ENCODE results near the gene MKRN2OS. TPM values are rescaled to one million over a fixed set of nuclear protein-coding genes. Genes with fewer than 3 reads are reported as not detected.

Gene MKRN2OS
- total and polyA plus RNA-seq, 2 donors from 2014 or later, result 1.7 TPM; not detected in 1

DNA sequence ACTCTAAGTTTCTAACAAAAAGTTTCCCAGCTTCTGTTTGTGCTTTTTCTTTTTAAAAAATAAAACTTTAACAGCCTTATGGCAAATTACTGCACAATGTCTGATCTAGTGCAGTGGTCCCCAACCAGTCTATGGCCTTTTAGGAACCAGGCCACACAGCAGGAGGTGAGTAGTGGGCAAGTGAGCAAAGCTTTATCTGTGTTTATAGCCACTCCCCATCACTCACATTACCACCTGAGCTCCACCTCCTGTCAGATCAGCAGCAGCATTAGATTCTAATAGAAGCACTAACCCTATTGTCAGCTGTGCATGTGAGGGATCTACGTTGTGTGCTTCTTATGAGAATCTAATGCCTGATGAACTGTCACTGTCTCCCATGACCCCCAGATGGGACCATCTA is 17.2 kb upstream of the MKRN2OS start:
- intact Hi-C loops (cut with DNase I), result no loop called here
- H3K4me3 ChIP-seq (ENCODE audit: low read length in 3 of 3), result no peak overlapping the region
- no peak for TF ChIP-seq CTCF (IDR thresholded peaks at IDR 0.05; ENCODE audit: borderline replicate concordance, extremely low read depth, insufficient read depth)
- no peak overlapping the region for H3K9ac ChIP-seq (ENCODE audit: low read length in 3 of 3)
- DNase-seq (no peak), FAIRE-seq (no peak)
- H3K4me1 ChIP-seq (ENCODE audit: control insufficient read depth in 2 of 3, insufficient read depth in 2 of 3, low read depth in 1 of 3, low read length in 3 of 3), result peaks cover 0 to 19% (median 8%) of the 10 kb centered on the region in 3 donors
- H3K36me3 ChIP-seq (ENCODE audit: control insufficient read depth in 2 of 3, insufficient read depth in 3 of 3, low read length in 3 of 3), result no peaks in the 10 kb centered on the region
- H3K27ac ChIP-seq (ENCODE audit: low read depth in 2 of 2, low read length in 2 of 2), result no peak overlapping the region
- no peaks in the 10 kb centered on the region for H3K9me3 ChIP-seq (ENCODE audit: control insufficient read depth in 2 of 3, insufficient read depth in 1 of 3, low read length in 3 of 3)
- no peaks in the 10 kb centered on the region for H3K27me3 ChIP-seq (ENCODE audit: control insufficient read depth, insufficient read depth, low read length)

DNA sequence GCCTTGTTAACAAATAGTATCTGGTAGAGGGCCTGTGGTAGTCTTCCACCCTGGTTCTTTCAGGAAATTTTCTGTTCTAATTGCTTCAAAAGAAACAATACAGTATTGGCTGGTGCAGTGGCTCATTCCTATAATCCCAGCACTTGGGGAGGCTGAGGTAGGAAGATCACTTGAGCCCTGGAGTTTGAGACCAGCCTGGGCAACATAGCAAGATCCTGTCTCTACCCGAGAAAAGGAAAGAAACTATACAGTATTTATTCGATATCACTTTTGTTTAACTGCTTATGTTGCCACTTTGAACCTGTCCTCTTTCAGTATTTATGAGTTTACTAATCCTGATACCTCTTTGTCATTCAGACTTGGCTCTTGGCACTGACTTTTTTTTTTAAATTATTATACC is 16.1 kb upstream of the MKRN2OS start:
- no peaks in the 10 kb centered on the region for H3K27me3 ChIP-seq (ENCODE audit: control insufficient read depth, insufficient read depth, low read length)
- DNase-seq (no peak), FAIRE-seq (no peak)
- no peak overlapping the region for H3K27ac ChIP-seq (ENCODE audit: low read depth in 2 of 2, low read length in 2 of 2)
- H3K9me3 ChIP-seq (ENCODE audit: control insufficient read depth in 2 of 3, insufficient read depth in 1 of 3, low read length in 3 of 3), result no peaks in the 10 kb centered on the region
- peaks cover 0 to 19% (median 8%) of the 10 kb centered on the region in 3 donors for H3K4me1 ChIP-seq (ENCODE audit: control insufficient read depth in 2 of 3, insufficient read depth in 2 of 3, low read depth in 1 of 3, low read length in 3 of 3)
- no peak overlapping the region for H3K4me3 ChIP-seq (ENCODE audit: low read length in 3 of 3)
- no peak for TF ChIP-seq CTCF (IDR thresholded peaks at IDR 0.05; ENCODE audit: borderline replicate concordance, extremely low read depth, insufficient read depth)
- intact Hi-C loops (cut with DNase I), result no loop called here
- H3K9ac ChIP-seq (ENCODE audit: low read length in 3 of 3), result no peak overlapping the region
- no peaks in the 10 kb centered on the region for H3K36me3 ChIP-seq (ENCODE audit: control insufficient read depth in 2 of 3, insufficient read depth in 3 of 3, low read length in 3 of 3)

- no peak overlapping the region for H3K9ac ChIP-seq (ENCODE audit: low read length in 3 of 3)
- H3K36me3 ChIP-seq (ENCODE audit: control insufficient read depth in 2 of 3, insufficient read depth in 3 of 3, low read length in 3 of 3), result no peaks in the 10 kb centered on the region
- no peak overlapping the region for H3K27ac ChIP-seq (ENCODE audit: low read depth in 2 of 2, low read length in 2 of 2)
- no peaks in the 10 kb centered on the region for H3K9me3 ChIP-seq (ENCODE audit: control insufficient read depth in 2 of 3, insufficient read depth in 1 of 3, low read length in 3 of 3)
- no peak for DNase-seq
- H3K27me3 ChIP-seq (ENCODE audit: control insufficient read depth, insufficient read depth, low read length), result no peaks in the 10 kb centered on the region
- intact Hi-C loops (cut with DNase I), result no loop called here
- FAIRE-seq, result no peak
- peaks cover 0 to 19% (median 8%) of the 10 kb centered on the region in 3 donors for H3K4me1 ChIP-seq (ENCODE audit: control insufficient read depth in 2 of 3, insufficient read depth in 2 of 3, low read depth in 1 of 3, low read length in 3 of 3)
- no peak overlapping the region for H3K4me3 ChIP-seq (ENCODE audit: low read length in 3 of 3)
- no peak for TF ChIP-seq CTCF (IDR thresholded peaks at IDR 0.05; ENCODE audit: borderline replicate concordance, extremely low read depth, insufficient read depth)
Measured at GRCh38 chr3:12560505-12561190, 15.3 kb upstream of the MKRN2OS start.

- no peak for TF ChIP-seq CTCF (IDR thresholded peaks at IDR 0.05; ENCODE audit: borderline replicate concordance, extremely low read depth, insufficient read depth)
- intact Hi-C loops (cut with DNase I), result no loop called here
- no peak for FAIRE-seq
- Histone ChIP-seq H3K27me3 (ENCODE audit: control insufficient read depth, insufficient read depth, low read length) (no peaks in the 10 kb centered on the region), H3K9ac (ENCODE audit: low read length in 3 of 3) (no peak overlapping the region), H3K36me3 (ENCODE audit: control insufficient read depth in 2 of 3, insufficient read depth in 3 of 3, low read length in 3 of 3) (no peaks in the 10 kb centered on the region), H3K4me3 (ENCODE audit: low read length in 3 of 3) (no peak overlapping the region), H3K9me3 (ENCODE audit: control insufficient read depth in 2 of 3, insufficient read depth in 1 of 3, low read length in 3 of 3) (no peaks in the 10 kb centered on the region), H3K4me1 (ENCODE audit: control insufficient read depth in 2 of 3, insufficient read depth in 2 of 3, low read depth in 1 of 3, low read length in 3 of 3) (peaks cover 0 to 19% (median 8%) of the 10 kb centered on the region in 3 donors), H3K27ac (ENCODE audit: low read depth in 2 of 2, low read length in 2 of 2) (no peak overlapping the region)
- DNase-seq, result no peak
Measured at GRCh38 chr3:12559520-12559919, 14.2 kb upstream of the MKRN2OS start.

Measured in kidney (tissue), 14 donors.